Measurements from ENCODE around the gene PSMB8. TPM values are rescaled to one million over a fixed set of nuclear protein-coding genes. Genes with fewer than 3 reads are reported as not detected.
A peak's percentile ranks its signal among the peaks of the same experiment; 100 is the strongest.
"Not testable (repeated sequence)": the region's sequence is repeated elsewhere in the genome, so short reads cannot be mapped to it uniquely, and the experiment has no call there.

PSMB8 gene
- total RNA-seq, 1 donor from 2014 or later = 73.7 TPM

GRCh38 chr6:32838114-32838958, 5.5 kb downstream of the PSMB8 start, which contains the start of gene TAP2:
Gene TAP2 (minus strand): TSS chr6:32838739. CDS start chr6:32838233, 506 bp downstream.
- peak; percentile 97 for DNase-seq (ENCODE audit: low spot score)

GRCh38 chr6:32837651-32838113, 6.2 kb downstream of the PSMB8 start:
- DNase-seq (ENCODE audit: low spot score) = no peak

- DNase-seq (ENCODE audit: low spot score) = no peak
Observed at GRCh38 chr6:32836873-32837272, 7.0 kb downstream of the PSMB8 start.

- DNase-seq (ENCODE audit: low spot score) = no peak
Observed at GRCh38 chr6:32835167-32835893, 8.5 kb downstream of the PSMB8 start.

- DNase-seq (ENCODE audit: low spot score) = no peak
Observed at GRCh38 chr6:32833664-32834063, 10.2 kb downstream of the PSMB8 start.

- DNase-seq (ENCODE audit: low spot score) = no peak
Observed at GRCh38 chr6:32832535-32832934, 11.3 kb downstream of the PSMB8 start.

GRCh38 chr6:32830936-32831335, 12.9 kb downstream of the PSMB8 start:
- no peak for DNase-seq (ENCODE audit: low spot score)

- DNase-seq (ENCODE audit: low spot score) = no peak
Observed at GRCh38 chr6:32830017-32830416, 13.8 kb downstream of the PSMB8 start.

GRCh38 chr6:32829495-32829894, 14.4 kb downstream of the PSMB8 start:
- no peak for DNase-seq (ENCODE audit: low spot score)

- DNase-seq (ENCODE audit: low spot score) = no peak
Observed at GRCh38 chr6:32827025-32827424, 16.8 kb downstream of the PSMB8 start.

GRCh38 chr6:32825966-32826365, 17.9 kb downstream of the PSMB8 start:
- no peak for DNase-seq (ENCODE audit: low spot score)

- DNase-seq (ENCODE audit: low spot score) = no peak
Observed at GRCh38 chr6:32819729-32820128, 24.1 kb downstream of the PSMB8 start.

- DNase-seq (ENCODE audit: low spot score) = no peak
Observed at GRCh38 chr6:32818867-32819266, 25.0 kb downstream of the PSMB8 start.

GRCh38 chr6:32816746-32817204, 27.1 kb downstream of the PSMB8 start, which contains the start of gene HLA-DOB:
Gene HLA-DOB (minus strand): TSS chr6:32817002. CDS start chr6:32816951, 51 bp downstream.
- DNase-seq (ENCODE audit: low spot score) = no peak

- no peak for DNase-seq (ENCODE audit: low spot score)
Observed at GRCh38 chr6:32815996-32816395, 27.9 kb downstream of the PSMB8 start.

- DNase-seq (ENCODE audit: low spot score) = no peak
Observed at GRCh38 chr6:32815115-32815514, 28.7 kb downstream of the PSMB8 start.

- no peak for DNase-seq (ENCODE audit: low spot score)
Observed at GRCh38 chr6:32814145-32814544, 29.7 kb downstream of the PSMB8 start.

GRCh38 chr6:32809171-32809570, 34.7 kb downstream of the PSMB8 start:
- no peak for DNase-seq (ENCODE audit: low spot score)

GRCh38 chr6:32807020-32807580, 36.7 kb downstream of the PSMB8 start:
- DNase-seq (ENCODE audit: low spot score) = no peak

- DNase-seq (ENCODE audit: low spot score) = not testable (repeated sequence)
Observed at GRCh38 chr6:32805404-32805803, 38.4 kb downstream of the PSMB8 start.

- no peak for DNase-seq (ENCODE audit: low spot score)
Observed at GRCh38 chr6:32803416-32803815, 40.4 kb downstream of the PSMB8 start.

GRCh38 chr6:32799740-32800139, 44.1 kb downstream of the PSMB8 start:
- no peak for DNase-seq (ENCODE audit: low spot score)

Measured in mucosa of gallbladder (tissue), 1 donor.